ENCODE data around the gene BANP. TPM values are rescaled to one million over a fixed set of nuclear protein-coding genes. Genes with fewer than 3 reads are reported as not detected.

BANP gene
- total RNA-seq, 1 experiment from 2014 or later: 37.2 TPM

DNA sequence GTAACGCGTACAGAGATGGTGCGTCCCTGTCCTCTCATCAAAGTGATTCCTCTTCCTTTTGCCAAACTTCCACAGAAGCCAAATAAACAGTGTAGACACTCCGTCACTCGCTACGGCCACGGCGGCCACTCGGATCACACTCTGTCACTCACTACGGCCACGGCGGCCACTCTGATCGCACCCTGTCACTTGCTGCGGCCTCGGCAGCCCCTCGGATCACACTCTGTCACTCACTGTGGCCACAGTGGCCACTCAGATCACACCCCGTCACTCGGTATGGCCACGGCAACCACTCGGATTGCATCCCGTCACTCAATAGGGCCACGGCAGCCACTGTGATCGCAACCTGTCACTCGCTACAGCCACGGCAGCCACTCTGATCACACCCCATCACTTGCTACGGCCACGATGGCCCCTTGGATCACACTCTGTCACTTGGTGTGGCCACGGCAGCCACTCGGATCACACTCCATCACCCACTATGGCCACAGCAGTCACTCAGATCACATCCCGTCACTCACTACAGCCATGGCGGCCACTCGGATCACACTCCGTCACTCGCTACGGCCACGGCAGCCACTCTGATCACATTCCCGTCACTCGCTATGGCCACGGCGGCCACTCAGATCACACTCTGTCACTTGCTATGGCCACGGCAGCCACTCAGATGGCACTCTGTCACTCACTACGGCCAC is 170.8 kb downstream of the BANP start:
- no peaks in the 10 kb centered on the region for H3K27me3 ChIP-seq (ENCODE audit: insufficient read depth, low read length)
- H2AFZ ChIP-seq (ENCODE audit: low read depth, low read length, poor library complexity, severe bottlenecking): no peak overlapping the region
- peaks cover 0 to 11% of the 10 kb centered on the region in 2 experiments; a peak in 2 of 4 replicates for H3K4me1 ChIP-seq (ENCODE audit: control insufficient read depth in 1 of 2, insufficient read depth in 2 of 2, low read length in 2 of 2)
- POLR2A ChIA-PET: no interaction called here
- BruUV-seq (replicated peaks): no TSS peak
- no peak for TF ChIP-seq SIN3A (IDR thresholded peaks at IDR 0.05; ENCODE audit: low read depth)
- TF ChIP-seq, protein P1, sequence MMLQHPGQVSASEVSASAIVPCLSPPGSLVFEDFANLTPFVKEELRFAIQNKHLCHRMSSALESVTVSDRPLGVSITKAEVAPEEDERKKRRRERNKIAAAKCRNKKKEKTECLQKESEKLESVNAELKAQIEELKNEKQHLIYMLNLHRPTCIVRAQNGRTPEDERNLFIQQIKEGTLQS (IDR thresholded peaks at IDR 0.05): no peak
- TF ChIP-seq SP1 (IDR thresholded peaks at IDR 0.05; ENCODE audit: low read depth): no peak
- no peak for TF ChIP-seq POLR2A (IDR thresholded peaks at IDR 0.05; ENCODE audit: borderline replicate concordance, extremely low read depth, insufficient read depth, insufficient read length)
- TF ChIP-seq POLR2AphosphoS5 (IDR thresholded peaks at IDR 0.05; ENCODE audit: low read depth, low read length): no peak
- no peak for TF ChIP-seq YY1 (IDR thresholded peaks at IDR 0.05; ENCODE audit: extremely low read depth, insufficient replicate concordance, low read depth, low read length)
- no peak for TF ChIP-seq ZFX (IDR thresholded peaks at IDR 0.05)
- TF ChIP-seq CEBPB (IDR thresholded peaks at IDR 0.05; ENCODE audit: low read depth): no peak
- TF ChIP-seq, protein P2, sequence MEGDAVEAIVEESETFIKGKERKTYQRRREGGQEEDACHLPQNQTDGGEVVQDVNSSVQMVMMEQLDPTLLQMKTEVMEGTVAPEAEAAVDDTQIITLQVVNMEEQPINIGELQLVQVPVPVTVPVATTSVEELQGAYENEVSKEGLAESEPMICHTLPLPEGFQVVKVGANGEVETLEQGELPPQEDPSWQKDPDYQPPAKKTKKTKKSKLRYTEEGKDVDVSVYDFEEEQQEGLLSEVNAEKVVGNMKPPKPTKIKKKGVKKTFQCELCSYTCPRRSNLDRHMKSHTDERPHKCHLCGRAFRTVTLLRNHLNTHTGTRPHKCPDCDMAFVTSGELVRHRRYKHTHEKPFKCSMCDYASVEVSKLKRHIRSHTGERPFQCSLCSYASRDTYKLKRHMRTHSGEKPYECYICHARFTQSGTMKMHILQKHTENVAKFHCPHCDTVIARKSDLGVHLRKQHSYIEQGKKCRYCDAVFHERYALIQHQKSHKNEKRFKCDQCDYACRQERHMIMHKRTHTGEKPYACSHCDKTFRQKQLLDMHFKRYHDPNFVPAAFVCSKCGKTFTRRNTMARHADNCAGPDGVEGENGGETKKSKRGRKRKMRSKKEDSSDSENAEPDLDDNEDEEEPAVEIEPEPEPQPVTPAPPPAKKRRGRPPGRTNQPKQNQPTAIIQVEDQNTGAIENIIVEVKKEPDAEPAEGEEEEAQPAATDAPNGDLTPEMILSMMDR (IDR thresholded peaks at IDR 0.05 in 2 of 3, conservative IDR thresholded peaks at IDR 0.05 in 1 of 3; ENCODE audit: borderline replicate concordance in 1 of 3, insufficient read depth in 1 of 3, low read depth in 2 of 3, low read length in 2 of 3): no peak
- TF ChIP-seq EZH2 (IDR thresholded peaks at IDR 0.05): no peak
- no peak for TF ChIP-seq ZNF274 (IDR thresholded peaks at IDR 0.05; ENCODE audit: low read depth, low read length)
- TF ChIP-seq TCF7L2 (IDR thresholded peaks at IDR 0.05; ENCODE audit: borderline replicate concordance, extremely low read depth, insufficient read depth, insufficient read length): no peak
- H3K36me3 ChIP-seq (ENCODE audit: control insufficient read depth in 1 of 2, insufficient read depth in 2 of 2, low read length in 2 of 2): no peaks in the 10 kb centered on the region
- intact Hi-C loops (cut with micrococcal nuclease): no loop called here
- no peak overlapping the region for H3K4me3 ChIP-seq (replicated peaks in 1 of 2; ENCODE audit: low read depth in 1 of 2, low read length in 2 of 2)
- RAD21 ChIA-PET (ENCODE audit: low non-redundant PET in 1 of 2, low total read pairs in 2 of 2, uncharacterized antibody in 2 of 2, unreplicated experiment in 2 of 2): no interaction called here
- no peaks in the 10 kb centered on the region for H3K9me3 ChIP-seq (ENCODE audit: control insufficient read depth in 1 of 2, insufficient read depth in 1 of 2, low read depth in 1 of 2, low read length in 2 of 2)
- no peak for ATAC-seq
- H3K4me2 ChIP-seq (ENCODE audit: low read length): no peak overlapping the region
- H4K20me1 ChIP-seq (ENCODE audit: insufficient read depth): no peaks in the 10 kb centered on the region
- H3K9ac ChIP-seq (ENCODE audit: low read length): no peak overlapping the region
- H3K9me2 ChIP-seq (ENCODE audit: insufficient read depth): no peaks in the 10 kb centered on the region
- no peak for DNase-seq (ENCODE audit: low read depth, low spot score)
- no peak overlapping the region for H3K27ac ChIP-seq (ENCODE audit: low read depth, low read length)
- CTCF ChIA-PET: no interaction called here
- H3K79me2 ChIP-seq (ENCODE audit: insufficient read depth, low read length): no peaks in the 10 kb centered on the region

Other genes with a start within 250 kb of the BANP start
- 107 TPM for gene KLHDC4, start 185.4 kb upstream of the BANP start, total RNA-seq (2021; ENCODE audit: unreplicated experiment)
- 482 TPM for gene SLC7A5, start 81.9 kb upstream of the BANP start, total RNA-seq (2021; ENCODE audit: unreplicated experiment)
- not detected for gene CA5A, start 14.9 kb upstream of the BANP start, total RNA-seq (2021; ENCODE audit: unreplicated experiment)

All from HCT116 (cell line).